T-helper 2 cell (primary cell): ENCODE results near the gene ADAT1.

Experiments
- DNase-seq, 5 experiments: peaks; one replicate each; pipeline versions ENCODE4 v3.0.0 to v3.0.0-alpha.2; 2012 to 2022

Gene ADAT1

DNA sequence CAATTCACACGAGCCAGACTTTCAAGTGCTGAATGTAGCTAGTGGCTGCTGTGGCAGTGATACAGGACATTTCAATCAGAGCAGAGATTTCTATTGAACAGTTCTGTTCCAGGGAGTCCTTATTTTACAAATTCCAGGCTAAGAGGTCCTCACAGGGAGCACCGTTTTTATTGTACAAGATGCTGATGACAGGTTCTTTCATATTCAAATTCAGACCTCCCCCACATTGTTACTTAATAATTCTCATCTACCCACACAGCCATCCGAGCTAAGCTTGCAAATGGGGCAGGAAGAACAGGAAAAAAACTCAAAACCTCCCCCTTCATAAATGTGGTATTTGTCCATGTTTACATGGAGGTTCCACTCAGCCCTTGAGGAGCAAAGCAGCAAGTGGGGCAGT is 47.1 kb downstream of the ADAT1 start:
- no peak for DNase-seq

DNA sequence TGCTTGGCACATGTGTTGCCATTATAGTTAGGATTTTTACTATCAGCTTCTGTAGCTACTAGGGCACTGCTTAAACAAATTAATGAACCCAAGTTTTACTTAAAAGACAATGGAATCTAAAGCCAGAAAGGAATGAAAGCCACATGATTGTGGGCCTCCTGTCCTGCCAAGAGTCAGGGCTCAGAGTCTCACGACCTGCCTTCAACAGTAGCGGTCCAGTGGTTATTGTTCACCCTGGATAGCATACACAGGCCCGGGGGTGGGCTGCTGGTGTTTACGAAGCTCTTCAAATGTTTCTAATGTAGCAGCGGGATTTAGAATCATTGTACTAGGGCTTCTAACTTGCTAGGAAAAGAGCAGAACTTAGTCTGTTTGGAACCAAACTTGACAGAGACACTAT is 49.1 kb downstream of the ADAT1 start:
- no peak for DNase-seq

DNA sequence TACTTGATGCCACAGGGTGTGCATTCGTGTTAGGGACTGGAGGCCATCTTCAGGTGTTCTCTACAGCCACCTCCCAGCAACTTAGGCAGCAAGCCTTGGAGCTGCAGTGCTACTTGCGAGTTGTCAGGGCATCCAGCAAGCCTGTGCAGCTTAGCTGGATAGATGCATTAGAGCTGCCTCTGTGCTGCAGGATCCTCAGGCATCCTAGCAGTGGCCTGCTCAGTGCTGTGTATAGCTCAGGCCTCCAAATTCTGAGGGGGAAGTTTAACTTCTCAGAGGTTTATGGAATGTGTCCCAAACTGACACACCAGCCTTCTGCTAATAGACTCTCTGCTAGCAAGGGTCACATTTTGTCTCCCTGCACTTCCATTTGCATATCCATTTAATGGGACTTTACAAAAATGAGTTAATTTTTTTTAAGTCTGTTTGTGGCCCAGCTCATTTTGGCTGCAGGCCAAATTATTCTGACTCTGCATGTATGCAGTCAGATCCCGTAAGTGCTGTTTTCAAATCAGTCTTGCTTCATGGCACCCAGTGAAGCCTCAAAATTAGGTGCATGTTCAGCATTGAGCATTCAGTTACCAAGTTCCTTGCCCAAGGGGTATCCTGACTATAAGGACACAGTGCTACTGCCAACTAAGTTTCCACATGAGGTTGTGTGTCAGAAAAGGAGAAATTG is 50.1 kb downstream of the ADAT1 start:
- DNase-seq = no peak

DNA sequence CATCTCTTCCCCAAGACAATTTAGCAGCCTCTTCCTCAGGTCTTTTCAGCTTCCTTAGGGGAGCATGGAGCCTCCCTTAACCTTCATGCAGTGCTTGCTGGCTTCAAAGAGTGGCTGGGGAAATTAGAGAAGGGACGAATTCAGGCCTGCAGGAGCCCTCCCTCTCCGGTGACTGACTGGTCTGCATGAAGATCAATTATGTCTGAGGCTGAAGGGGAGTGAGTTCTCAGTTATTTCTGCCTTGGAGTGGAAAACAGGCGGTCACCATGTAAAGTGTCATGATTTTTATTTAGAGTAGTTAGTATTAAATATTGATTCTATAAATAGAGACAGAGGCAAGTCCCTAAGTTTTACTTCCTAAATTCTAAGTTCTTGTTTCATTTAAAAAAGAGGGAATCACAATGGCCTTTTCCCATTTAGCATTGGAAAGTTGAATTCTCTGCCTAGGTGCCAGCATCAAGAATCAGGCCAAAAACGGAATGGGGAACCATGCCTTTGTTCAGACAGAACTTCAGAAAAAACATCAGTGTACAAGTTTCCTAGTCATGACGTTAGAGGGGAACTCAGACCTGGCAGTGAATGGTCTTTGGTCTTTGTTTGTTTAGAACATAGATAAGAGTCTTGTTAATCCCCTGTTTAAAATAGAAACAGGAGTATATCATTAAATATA is 52.5 kb downstream of the ADAT1 start:
- no peak for DNase-seq

DNA sequence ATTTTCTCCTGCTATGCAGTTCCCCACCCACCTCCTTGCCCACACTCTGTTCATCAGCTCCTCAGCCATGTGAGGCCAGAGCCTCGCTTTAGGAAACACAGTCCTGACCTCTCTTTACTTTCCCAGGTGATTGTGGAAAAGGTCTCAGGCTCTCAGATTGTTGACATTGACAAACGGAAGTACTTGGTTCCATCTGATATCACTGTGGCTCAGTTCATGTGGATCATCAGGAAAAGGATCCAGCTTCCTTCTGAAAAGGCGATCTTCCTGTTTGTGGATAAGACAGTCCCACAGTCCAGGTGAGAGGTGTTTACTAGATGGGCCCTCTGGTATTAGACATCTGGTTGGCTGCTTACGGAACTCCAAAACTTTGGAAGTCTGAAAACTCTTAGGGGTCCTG is 55.2 kb downstream of the ADAT1 start:
- no peak for DNase-seq

DNA sequence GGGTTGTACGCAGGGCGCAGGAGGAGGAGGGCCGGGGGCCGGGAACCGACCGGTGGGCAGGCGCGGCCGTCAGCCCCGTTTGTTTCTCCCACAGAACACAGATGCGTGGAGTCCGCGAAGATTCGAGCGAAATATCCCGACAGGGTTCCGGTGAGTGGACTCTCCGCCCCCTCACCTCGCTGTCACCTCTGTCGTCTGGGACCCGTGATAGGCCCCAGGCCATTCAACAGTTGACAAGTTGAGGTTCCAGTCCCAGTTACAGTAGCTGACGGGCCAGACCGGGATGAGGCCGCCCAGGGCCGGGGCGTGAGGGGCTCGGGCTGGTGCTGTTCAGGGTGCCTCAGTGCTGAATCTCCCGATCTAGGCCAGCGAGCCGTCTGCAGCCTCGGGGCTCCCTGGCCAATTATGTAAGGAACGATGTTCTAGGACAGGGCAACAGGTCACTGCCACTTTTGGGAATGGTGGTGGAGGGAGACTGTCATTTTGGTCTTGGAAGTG is 56.3 kb downstream of the ADAT1 start:
- DNase-seq = peak in 4 of 5 experiments; percentile 3 to 39 (median 14)

DNA sequence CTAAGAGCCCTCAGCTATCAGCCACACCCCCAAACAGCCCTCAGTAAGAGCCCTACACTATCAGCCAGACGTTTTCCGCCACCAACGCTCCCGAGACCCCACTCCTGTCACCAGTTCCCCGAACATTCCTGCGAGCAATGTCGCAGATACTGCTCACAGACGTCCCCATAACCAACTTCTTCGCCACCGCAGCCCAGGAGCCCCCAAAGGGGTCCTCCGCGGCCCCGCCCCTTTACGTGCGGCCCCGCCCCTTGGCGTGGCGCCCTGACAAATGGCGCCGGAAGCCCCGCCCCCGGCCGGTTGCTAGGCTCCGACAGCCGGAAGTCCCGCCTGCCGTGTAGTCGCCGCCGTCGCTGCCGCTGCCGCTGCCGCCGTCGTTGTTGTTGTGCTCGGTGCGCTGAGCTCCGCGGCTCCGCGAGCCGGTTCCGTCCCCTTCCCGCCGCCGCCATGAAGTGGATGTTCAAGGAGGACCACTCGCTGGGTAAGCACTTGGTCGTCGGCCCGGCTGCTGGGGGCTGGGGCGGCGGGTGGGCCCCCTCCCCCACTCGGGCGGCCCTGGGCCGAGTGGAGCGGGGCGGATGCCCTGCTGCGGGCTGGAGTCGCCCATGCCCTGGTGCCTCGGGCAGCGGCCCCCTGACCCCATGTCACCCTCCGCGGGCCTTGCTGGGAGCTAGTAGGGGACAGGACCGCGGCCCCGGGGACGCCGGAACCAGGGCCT is 56.9 kb downstream of the ADAT1 start, which contains the start of gene GABARAPL2:
GABARAPL2 (plus strand) TSS at position 340 of the 718 bp plus-strand sequence; CDS start at position 448, 108 bp downstream.
- peak; percentile 81 to 90 (median 89) for DNase-seq

DNA sequence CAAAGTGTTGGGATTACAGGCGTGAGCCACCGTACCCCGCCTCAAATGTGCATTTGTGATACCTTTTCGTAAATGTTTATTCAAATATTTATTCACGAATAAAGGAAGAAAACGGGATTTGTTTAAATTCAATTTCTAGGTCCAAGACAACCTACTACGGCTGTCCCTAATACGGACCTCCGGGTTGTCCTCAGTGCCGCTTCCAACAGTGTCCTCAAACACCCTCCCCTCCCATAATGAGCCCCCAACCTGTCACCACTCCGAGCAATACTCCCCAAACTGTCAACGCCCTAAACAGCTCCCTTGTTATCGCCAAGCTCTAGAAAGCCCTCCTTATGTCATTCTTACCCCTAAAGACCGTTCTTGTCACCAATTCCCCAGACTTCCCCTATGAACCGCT is 57.4 kb downstream of the ADAT1 start:
- no peak for DNase-seq

DNA sequence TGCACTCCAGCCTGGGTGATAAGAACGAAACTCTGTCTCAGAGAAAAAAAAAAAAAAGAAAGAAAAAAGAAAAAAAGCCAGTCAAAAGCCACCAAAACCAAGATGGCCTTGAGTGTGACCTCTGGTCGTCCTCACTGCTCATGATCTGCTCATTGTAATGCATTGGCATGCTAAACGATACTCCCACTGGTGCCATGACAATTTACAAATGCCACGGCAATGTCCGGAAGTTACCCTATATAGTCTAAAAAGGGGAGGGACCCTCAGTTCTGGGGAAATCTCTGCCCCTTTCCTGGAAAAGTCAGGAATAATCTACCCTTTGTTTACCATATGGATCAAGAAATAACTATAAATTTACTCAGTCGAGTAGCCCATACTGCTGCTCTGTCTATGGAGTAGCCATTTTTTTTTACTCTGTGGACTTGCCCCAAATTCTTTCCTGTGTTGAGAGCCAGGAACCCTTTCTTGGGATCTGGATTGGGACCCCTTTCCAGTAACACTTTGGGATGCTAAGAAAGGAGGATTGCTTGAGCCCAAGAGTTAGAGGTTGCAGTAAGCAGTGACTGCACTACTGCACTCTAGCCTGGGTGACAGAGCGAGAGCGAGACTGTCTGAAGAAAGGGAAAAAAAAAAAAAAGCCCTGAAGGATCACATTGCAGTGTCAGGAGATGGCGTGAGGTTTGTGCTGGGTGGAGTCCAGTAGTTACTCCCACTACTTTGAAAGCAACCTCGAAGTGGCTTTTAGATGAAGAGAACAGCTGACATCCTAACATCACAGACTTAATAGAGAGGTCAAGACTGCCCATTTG is 63.3 kb downstream of the ADAT1 start:
- no peak for DNase-seq

DNA sequence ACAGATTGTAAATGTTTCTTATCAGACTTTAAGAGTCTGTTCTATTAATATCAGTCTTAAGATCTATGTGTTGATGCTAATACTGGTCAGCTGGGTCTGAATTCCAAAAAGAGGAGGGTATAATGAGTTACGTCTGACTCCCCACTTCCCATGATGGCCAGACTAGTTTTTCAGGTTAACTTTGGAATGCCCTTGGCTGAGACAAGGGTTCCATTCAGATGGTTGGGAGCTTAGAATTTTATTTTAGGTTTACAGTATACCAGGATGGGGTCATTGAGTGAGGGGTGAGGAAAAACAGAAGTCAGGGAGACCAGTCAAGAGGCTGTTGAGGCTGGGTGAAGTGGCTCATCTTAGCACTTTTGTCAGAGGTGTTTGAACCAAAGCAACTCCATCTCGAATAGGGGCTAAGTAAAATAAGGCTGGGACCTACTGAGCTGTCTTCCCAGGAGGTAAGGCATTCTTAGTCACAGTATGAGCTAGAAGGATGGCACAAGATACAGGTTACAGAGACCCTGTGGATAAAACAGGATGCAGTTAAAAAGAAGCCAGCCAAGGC is 64.2 kb downstream of the ADAT1 start:
- DNase-seq = no peak

DNA sequence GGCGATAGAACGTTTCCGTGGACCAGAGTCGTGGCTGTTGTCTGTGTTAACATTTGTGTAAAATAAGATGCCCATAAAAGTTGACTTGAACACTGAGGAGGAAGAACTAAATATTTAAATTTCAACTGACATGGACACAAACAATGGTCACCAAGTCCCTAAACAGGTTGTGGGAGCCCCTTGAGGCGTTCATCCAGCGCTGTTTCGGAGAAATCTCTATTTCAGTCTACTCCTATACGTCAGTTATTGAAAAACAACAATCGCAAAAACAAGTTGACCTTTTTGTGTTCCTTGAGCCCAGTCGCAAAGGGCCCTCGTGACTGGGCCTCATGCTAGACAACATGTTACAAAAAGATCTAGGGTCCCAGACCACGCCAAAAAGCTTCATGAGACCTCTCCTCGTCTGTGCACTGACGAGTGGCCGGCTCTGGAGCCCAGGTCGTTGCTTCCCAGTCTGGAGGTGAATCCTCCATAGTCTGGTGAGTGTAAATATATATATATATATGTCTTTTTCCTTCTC is 66.6 kb downstream of the ADAT1 start:
- DNase-seq = no peak

DNA sequence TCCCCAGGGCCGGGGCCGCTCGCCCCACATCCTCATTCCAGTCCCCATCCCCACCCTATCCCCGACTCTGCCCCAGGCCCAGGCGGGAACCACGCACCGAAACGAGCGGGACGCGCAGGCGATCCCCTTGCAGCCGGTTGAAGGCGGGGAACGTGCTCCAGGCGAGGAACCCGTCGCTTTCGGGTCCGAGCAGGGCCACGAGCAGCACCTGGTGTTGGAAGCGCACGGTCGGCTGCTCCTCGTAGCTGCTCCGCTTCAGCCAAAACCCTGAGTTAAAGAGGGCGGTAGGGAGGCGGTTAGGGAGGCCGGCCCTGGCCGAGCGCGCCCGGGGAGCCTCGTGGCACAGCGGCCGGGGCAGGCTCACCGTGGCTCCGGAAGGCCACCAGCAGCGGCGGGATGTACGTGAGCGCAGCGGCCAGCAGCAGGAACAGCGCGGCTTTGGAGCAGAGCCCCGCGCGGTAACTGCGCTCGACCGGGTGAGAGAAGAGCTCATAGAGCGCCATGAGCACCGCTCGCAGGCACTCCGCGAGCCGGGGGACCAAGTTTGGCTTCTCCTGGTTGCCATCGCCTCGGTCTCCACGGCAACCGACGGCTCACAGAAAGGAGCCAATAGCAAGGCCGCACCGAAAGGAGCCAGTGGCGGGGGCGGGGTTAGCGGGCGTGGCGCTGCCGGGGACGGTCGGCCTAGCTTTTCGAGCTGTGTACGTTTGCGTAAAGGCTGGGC is 67.2 kb downstream of the ADAT1 start, which contains the start of gene TMEM231:
TMEM231 (minus strand) TSS at position 546 of the 724 bp plus-strand sequence; CDS start at position 503, 43 bp downstream.
- DNase-seq = peak; percentile 90 to 98 (median 96)

DNA sequence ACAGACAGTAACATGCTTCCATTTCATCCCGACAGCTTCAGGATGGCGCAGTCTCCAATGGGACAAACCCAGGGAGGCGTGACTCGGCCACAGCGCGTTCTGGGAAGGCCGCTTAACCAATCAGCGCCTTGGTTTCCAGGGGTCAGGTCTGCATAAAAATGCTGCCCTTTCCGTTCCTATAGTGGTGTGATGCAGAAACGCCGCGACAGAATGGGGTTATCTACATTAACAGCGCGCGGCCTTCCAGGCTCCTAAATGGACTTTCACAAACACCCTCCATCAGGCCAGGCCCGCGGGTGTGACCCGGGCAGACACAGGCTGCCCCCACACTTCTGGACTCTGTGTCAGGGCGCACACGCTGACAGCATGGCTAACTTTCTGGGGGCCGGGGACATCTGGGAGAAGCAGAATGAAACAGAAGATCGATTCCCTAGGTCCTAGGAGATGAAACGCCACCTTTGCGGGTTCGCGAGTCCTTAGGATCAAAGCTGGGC is 67.8 kb downstream of the ADAT1 start:
- no peak for DNase-seq

DNA sequence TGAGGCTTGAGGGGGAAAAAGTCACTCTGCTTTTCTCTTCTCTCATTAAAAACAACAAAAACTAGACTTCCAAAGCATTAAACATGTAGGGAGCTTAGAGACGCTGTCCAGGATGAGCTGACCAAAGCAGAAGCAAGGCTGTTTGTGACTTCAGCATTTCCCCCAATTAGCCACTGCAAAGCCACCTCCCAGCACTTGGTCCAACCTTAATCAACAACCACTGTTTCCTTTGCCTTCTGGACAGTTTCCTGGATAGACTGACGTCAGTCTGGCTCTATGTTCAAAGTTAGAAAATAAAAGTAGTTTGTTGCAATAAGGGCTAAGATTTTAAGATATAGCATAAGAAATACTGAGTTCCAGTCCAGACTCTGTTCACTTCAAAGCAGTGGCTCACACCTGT is 70.1 kb downstream of the ADAT1 start:
- DNase-seq = no peak

DNA sequence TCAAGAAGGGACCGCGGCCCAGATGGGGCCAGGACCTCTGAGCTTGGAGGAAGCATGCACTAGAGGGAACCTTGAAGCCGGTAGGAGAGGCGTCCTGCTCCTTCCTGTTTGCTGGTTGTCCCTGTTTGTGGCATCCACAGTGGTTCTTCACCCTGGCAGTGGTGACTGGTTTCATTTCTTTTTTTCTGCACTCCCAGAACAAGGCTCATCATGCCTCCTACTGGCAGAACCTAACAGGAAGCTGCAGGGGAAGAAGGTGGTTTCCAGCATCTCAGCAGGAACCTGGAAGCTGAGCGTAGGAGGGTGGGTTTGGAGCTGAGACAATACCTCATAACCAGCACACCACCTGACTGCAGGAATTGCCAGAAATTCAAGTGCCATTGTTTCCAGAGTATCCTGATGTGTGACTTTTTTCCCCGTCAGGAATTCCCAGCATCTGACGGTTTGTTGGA is 72.8 kb downstream of the ADAT1 start:
- peak in 1 of 5 experiments; percentile 51 for DNase-seq
